Stimulated activated CD8-positive, alpha-beta memory T cell treated with anti-CD3 and anti-CD28 coated beads, Interleukin-12 subunit alpha, Interleukin-12 subunit beta, amount 100 ng/mL, for 1 hour (primary cell): ENCODE results near the gene PRTN3.
"Not testable (repeated sequence)": the region's sequence is repeated elsewhere in the genome, so short reads cannot be mapped to it uniquely, and the experiment has no call there.

Source experiments
- DNase-seq: peaks from one replicate; pipeline ENCODE4 v3.0.0-alpha.2; 2020; ENCODE audit warnings: low read depth

The PRTN3 gene

GRCh38 chr19:883661-884211, 42.9 kb downstream of the PRTN3 start:
- DNase-seq: no peak

- DNase-seq: no peak
These were observed 43.8 kb downstream of the PRTN3 start for GRCh38 chr19:884420-885211.

GRCh38 chr19:885536-886224, 44.9 kb downstream of the PRTN3 start:
- no peak for DNase-seq

GRCh38 chr19:887072-887471, 46.3 kb downstream of the PRTN3 start:
- no peak for DNase-seq

- DNase-seq: no peak
These were observed 46.8 kb downstream of the PRTN3 start for GRCh38 chr19:887599-887998.

GRCh38 chr19:888581-889385, 48.0 kb downstream of the PRTN3 start:
- DNase-seq: peak; percentile 51

GRCh38 chr19:889662-890295, 49.0 kb downstream of the PRTN3 start:
- no peak for DNase-seq

- no peak for DNase-seq
These were observed 50.0 kb downstream of the PRTN3 start for GRCh38 chr19:890831-891230.

- not testable (repeated sequence) for DNase-seq
These were observed 50.8 kb downstream of the PRTN3 start for GRCh38 chr19:891421-892200.

- DNase-seq: no peak
These were observed 51.6 kb downstream of the PRTN3 start for GRCh38 chr19:892243-892893.

- peak; percentile 81 for DNase-seq
These were observed 52.3 kb downstream of the PRTN3 start, which contains the start of the genes MED16 and RNU6-9 for GRCh38 chr19:892894-893689. TSS of gene MED16 (minus strand) at chr19:893187. CDS start at chr19:891131, 2,056 bp downstream. TSS of gene RNU6-9 (plus strand) at chr19:893484.

GRCh38 chr19:896434-896833, 55.6 kb downstream of the PRTN3 start:
- DNase-seq: no peak

- no peak for DNase-seq
These were observed 56.2 kb downstream of the PRTN3 start for GRCh38 chr19:896999-897398.

- DNase-seq: no peak
These were observed 56.7 kb downstream of the PRTN3 start for GRCh38 chr19:897442-898039.
